ENCODE measurements around the gene DIRAS1.

DNA sequence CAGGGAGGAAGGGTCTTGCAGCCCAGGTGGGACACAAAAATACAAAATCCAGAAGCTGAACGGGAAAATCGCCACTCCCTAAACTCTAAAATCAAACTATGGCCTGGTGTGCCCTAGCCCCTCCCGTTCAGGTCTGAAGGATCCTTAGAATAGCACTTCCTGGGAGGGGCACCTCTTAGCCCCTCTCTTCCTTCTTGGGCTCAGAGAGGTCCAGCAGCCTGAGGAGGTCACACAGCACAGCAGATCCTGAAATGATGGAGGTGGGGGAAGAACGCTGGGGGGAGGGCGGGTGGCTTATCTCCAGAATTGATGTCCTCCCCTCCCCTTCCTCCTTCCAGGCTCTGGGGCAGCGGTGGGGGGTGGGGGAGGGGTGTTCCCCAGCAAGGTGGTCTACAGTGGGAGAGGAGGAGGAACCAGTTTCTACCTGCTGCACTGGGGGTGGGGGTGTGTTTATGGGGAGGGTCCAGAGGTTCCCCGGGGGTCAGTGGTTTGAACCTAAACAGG is 1.9 kb downstream of the DIRAS1 start:
- no peak for TF ChIP-seq EZH2 (IDR thresholded peaks at IDR 0.05; ENCODE audit: insufficient read depth, poor library complexity, severe bottlenecking)
- no peak for TF ChIP-seq EZH2phosphoT487 (IDR thresholded peaks at IDR 0.05; ENCODE audit: insufficient read depth, low read depth)
